Bronchus fibroblast of lung (primary cell): ENCODE data around the gene DCUN1D4. TPM values are rescaled to one million over a fixed set of nuclear protein-coding genes. Genes with fewer than 3 reads are reported as not detected.

ENCODE experiments used
- total RNA-seq: library from RNA; depleted of rRNA; stranded (reverse); fragments of >200 nt; gene quantifications from 2 replicates; pipeline ENCODE4 v1.2.3, GENCODE V29; 2015

Gene DCUN1D4
- 10.0 and 16.6 TPM in 2 replicates for total RNA-seq

DNA sequence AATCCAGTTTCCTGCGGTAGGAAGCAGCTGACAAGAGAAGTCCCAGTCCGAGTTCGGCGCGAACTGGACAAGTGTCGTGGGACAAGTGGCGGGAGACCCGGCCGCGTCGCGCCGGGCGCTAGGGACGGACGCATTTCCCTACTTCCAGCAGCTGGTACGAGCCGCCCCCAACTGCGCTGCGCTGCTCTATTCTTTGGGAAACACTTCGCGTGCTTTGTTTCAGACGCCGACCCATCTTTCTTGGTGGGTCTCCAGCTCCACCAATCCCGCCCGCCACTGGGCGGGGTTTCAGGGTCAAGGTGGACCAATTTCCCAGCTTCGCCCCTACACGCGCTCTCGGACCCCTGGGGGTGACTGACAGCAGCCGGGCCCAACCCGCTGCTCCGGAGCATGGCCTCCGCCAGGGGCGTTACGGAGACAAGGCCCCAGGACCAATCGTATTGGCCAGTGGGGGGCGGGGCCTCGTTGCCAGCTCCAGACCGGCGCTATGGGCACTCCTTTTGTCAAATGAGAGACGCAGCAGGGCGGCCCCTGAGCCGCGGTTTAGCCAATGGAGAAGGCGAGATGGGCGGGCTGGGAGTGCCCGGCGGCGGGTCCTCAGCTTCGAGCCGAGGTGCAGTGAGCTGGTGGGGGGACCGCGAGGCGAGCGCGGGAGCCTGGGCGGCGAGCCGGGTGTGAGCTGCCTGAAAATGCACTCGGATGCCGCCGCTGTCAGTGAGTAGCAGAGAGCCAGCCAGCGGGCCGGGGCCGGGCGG, at the start of gene DCUN1D4:
Gene DCUN1D4 (plus strand): TSS at position 600 of the 755 bp plus-strand sequence. CDS start 90 bp downstream, at position 690.

Other genes with a start within 250 kb of the DCUN1D4 start
- gene LRRC66, start 177.2 kb downstream of the DCUN1D4 start, total RNA-seq = 0.15 and 0.17 TPM in 2 replicates
- gene SGCB, start 195.1 kb downstream of the DCUN1D4 start, total RNA-seq = 16.0 and 16.4 TPM in 2 replicates
- 2.9 and 3.1 TPM in 2 replicates for gene SPATA18, start 208.2 kb downstream of the DCUN1D4 start, total RNA-seq